ENCODE results near the gene LDLRAD4.

Gene LDLRAD4

DNA sequence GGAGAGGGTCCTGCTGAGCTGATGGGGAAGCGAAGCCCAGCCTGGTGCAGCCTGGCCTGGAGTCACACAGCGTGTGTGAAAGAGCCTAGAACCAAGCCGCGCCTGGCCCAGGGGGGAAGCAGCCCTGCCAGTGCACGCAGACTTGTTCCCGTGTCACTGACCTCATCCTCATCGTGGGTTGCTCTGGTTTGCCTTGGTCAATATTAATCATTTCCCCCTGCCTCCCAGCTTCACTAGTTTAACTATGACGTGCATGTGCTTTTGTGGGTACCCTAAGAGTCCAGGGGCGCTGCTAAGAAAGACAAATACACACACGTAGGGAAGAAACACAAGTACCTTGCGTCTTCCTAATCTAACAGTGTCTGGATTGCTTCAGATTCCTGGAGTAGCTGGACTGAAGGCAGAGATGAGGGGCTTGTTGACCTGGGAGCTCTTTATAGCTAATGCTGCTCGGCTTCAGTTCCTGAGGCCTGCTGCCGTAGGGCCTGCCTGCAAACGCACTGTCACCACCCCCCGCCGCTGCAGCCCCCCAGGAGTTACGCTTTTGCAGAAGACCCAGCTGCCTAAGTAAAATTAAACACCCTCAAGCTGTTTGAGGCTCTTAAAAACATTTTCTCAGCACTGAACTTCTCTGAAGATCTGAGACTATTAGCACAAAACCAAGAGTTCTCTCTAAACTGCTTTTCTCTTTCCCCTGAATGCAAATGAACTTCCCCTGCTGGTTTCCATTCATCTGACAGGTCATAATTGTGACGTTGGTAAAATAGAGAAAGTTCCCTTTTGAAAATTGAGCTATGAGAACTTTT lies 348.6 kb downstream of the LDLRAD4 start:
- DNase-seq (ENCODE audit: low read depth, low spot score) = peak; percentile 65

DNA sequence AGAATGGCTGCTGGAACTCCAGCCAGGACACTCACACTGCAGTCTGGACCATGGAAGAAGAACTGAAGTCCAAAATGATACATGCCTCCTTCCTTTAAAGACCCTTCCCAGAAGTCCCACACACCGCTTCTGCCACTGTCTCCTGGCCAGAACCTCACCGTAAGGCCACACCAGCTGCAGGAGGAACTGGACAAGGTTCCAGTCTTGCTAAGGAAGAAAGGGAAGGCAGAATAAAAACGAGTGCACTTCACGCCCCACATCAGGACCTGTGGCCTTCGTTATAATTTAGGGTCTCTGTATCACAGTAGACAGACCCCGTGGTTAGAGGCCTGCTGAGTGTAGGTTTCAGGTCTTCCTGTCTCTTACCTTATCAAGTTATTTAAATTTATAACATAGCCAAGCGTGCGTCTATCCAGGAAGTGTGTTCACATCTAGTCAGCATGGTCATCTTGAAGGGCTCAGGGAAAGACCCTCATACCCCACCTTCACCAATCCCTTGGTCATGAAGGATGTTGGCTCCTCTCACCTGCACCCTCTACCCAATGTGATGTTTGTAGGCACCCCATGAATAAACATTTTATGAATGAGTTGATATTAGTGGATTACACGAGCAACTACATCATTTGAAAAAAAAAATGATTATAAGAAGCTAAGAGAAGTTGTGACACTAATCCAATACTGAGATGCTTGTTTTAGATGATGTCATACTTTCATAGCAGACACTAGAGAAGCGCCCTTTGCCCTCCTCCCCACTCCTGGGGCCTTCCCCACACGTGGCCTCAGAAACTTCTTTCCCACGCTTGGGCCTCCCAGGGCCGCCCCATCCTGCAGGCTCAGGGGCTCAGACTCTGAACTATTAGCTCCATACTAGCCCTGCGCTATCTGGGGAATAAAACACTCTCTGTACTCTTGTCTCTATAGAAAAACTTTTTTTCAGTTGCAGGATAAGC lies 350.2 kb downstream of the LDLRAD4 start:
- no peak for DNase-seq (ENCODE audit: low read depth, low spot score)

DNA sequence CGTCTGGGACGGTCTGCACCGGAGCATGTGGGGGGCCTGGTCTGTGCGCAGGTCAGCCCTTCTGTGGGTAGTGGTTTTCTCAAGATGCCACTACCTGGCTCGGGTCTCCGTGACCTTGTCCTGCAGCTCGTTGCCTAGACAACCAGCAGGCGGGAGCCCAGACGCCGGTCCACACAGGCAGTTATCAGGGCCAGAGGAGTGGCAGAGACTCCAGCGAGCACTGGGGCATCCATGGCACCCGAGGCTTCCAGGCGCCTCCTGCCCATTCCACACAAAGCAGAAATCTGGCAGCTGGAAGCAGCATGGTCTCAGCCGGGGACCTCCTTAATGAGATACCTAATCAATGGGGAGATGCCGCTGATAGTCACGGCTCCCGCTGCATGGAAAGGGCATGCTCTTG lies 351.7 kb downstream of the LDLRAD4 start:
- DNase-seq (ENCODE audit: low read depth, low spot score) = no peak

DNA sequence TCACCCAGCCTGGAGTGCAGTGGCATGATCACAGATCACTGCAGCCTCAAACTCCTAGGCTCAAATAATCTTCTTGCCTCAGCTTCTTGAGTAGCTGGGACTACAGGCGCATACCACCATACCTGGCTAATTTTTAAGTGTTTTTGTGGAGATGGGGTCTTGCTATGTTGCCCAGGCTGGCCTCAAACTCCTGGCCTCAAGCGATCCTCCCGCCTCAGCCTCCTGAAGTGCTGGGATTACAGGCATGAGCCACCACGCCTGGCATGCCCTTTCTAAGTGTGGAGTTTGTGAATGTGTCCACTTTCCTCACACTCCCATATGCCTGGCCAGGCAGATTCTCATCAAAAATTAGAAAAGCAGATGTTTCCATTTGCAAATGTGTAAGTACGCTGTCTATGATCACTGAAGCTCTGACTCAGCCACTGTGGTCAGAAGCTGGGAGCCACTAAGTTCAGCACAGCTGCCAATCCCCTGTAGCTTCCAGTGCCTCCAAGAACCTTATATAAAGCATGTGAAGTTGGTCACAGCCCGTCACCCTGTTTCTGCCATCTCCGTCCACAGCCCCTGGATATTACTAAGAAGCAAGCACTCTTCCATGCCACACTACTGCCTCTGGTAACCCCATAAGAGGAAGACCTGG lies 352.4 kb downstream of the LDLRAD4 start:
- DNase-seq (ENCODE audit: low read depth, low spot score) = no peak

DNA sequence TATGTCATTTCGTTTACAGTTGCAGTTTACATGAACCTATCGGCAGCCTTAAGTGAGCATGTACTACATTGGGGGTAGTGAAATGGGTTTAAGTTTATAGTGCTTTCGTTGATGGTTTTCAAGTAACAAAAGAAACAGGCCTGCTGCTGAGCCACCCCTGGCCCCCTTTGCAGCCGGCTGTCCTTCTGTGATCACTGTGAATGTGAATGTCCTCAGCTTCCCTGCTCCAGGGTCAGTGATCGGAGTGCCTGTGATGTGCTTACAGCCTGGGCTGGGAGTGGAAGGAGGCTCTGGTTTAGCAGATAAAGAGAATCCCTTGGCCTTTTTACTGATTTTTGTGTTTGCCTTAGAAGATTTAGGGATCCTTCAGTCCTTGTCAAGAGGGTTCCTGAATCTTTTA lies 353.6 kb downstream of the LDLRAD4 start:
- no peak for DNase-seq (ENCODE audit: low read depth, low spot score)

DNA sequence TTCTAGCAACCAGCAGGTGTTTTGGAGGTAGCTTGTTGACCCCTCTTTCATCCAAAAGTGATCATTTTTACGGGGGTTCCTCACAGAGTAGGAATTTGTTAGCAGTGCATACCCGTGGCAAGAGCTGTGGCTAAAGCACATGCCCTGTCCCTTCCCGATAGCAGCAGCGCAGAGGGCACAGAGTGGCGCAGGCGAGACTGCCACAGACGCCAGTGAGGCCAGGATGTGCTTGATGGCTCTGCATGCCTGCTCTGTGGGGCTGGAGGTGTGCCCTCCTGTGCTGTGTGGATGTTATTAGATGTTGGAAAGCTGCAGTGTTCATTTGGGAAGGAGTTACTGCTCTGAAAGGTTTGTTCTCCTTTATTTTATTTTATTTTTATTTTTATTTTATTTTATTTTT lies 354.2 kb downstream of the LDLRAD4 start:
- no peak for DNase-seq (ENCODE audit: low read depth, low spot score)

DNA sequence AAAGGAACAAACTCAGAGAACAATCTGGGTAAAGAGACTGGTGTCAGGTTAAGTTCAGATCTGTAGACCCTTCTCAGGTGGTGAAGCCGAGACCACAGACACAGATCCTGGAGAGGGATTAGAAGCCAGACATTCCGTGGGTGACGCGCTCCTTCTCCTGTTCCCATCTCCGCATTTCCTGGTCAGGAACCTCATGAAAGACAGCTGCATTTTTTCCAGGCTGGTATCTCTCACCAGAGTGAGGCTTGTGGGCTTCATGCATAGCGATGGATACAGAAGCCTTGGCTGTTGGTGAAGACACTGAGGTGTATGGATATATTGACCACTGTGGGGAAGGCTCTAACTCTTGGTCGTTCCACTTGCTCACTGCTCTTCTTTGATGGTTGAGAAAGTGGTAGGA lies 355.2 kb downstream of the LDLRAD4 start:
- DNase-seq (ENCODE audit: low read depth, low spot score) = no peak

DNA sequence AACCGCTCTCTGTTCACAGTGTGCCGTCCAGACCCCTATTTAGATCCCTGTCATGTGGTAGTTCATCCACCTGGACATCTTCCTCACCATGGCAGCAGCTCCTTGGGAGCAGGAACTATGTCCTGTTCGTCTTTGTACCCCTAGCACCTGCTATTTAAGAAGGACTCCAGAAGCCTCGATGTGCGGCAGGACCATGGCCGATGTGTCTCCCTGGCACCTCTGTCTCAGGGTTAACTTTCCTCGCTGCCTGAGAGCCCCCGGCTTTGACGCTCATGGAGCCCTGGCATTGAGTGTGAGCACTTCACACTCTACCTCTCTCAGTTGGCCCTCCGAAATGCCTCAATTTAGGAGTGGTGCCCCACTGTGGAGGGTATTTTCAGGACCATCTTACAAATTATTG lies 355.8 kb downstream of the LDLRAD4 start:
- DNase-seq (ENCODE audit: low read depth, low spot score) = no peak

DNA sequence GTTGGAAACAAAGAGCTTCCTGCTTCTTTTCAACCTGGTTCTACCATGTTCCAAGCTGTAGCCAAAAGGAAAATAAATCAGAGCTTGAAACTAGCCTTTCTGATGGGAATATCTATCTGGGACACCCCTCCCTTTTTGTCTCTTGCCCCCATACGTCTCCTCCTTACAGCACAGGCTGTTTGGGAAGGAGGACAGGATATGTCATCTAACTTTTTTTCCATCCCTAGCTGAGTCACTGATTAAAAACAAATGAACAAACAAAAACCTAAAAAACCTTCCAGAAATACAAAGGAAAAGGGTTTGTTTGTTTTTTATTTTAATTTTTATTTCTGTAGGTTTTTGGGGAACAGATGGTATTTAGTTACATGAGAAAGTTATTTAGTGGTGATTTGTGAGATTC lies 356.2 kb downstream of the LDLRAD4 start:
- DNase-seq (ENCODE audit: low read depth, low spot score) = no peak

DNA sequence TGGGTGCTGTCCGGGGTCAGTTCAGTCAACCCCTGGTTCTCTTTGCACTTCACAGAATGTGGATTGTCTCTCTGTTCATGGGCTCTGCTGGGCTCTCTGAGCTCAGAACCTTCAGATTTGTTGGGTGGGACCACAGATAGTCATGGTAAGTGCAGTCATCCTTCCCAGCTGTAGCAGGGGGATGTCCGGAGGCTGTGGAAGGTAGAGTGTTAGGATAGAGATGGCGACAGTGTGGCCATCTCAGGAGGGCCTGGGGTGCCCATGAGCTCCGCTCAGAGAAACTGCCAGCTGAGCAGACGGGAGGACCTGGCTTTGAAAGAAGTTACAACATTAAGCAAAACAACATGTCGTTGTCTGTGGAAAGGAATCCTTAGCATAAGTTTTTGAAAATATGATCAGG lies 358.0 kb downstream of the LDLRAD4 start:
- no peak for DNase-seq (ENCODE audit: low read depth, low spot score)

DNA sequence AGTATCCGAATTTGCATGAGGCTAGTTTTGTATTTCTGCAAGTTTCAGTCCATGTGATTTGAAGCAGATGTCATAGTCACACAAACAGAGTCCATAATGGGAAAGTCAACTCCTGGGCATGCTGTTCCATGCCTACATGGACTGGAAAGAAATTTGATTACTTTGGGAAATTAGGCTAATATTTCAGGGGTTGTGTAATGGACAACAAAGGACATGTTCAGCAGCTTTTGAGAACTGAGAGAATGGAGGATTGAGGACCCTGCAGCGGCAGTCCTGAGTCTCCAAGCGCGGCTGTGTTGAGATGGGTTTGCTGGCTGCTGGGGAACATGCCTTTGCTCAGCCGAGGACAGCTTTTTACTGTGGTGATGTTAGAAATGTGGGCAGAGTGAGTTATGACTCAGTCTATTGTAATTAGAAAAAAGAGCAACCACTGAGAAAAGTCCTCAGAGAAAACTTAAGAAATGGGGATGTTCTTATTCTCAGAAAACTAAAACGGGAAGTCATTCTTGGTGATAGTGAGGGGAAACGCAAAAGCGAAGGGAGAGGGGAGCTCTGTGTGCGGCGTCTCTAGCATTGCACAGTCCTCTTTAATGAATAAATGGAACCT lies 358.6 kb downstream of the LDLRAD4 start:
- no peak for DNase-seq (ENCODE audit: low read depth, low spot score)

DNA sequence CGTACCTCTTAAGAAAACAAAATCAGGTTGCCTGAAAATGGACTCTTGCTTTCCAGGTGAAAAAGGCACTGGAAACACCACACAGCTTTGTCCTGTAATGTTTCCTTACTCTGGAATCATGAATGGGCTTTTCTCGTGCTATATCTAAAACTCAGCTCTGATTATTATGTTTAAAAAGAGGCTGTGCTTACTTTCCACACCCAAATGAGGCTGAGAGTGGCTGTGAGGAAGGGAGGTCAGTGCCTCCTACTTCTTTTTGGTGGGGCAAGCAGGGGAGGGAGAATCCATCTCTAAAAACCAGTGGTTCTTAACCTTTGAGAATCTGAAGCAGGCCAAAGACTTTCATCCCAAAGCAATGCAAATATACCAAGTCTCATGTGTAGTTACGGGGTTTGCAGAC lies 359.2 kb downstream of the LDLRAD4 start:
- DNase-seq (ENCODE audit: low read depth, low spot score) = no peak

DNA sequence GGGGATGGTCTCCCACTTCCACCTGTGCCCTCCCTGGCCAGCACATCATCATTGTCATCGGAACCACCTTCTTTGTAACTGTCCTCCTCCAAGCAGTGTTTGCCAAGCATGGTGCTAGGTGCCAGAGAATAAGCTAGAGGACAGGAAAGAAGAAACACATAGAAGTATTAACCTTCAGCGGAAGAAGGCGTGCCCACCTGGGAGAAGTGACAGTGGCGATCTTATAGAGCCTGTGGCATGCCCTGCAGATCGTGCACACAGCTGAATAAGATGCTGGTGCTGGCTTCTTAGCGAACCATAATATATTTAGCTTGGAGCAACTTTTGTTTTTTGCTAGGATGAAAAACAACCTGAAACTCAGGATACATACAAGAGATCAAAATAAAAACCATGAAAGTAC lies 359.8 kb downstream of the LDLRAD4 start:
- DNase-seq (ENCODE audit: low read depth, low spot score) = no peak

DNA sequence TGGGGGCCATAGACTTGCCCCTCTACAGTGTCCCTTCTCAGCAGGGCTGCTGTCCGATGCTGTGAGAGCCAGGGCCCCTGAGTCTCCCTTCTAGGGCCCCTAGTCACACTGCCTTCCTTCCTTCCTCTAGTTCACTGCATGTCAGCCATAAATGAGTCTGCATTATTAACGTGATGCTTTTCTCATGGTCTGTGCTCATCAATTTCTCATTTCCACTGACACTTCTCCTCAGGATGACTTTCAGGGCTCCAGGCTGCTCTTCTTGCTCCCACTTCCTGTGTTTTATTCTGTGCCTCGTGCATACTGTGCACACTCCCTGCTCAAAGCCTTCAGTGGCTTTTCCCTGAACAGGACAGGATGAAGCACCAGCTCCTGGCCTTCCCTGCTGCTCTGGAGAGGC lies 361.3 kb downstream of the LDLRAD4 start:
- no peak for DNase-seq (ENCODE audit: low read depth, low spot score)

DNA sequence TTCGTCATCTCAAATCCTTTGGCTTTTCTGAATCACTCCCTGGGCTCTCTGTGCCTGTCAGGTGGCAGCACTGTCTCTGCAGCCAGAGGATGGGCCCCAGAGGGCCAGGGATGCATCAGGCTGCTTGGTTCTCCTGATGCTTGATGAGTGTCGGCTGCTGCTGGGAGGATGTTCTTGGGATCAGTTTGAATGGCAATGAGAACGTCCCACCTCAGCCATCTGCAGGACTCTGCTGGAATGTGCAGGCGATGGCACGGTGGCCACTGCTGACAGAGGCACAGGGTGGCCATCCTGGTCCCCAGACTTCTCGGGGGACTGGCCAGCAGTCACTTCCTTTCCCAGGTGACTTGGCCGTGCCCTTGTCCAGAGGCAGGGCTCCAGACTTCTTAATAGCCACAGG lies 361.8 kb downstream of the LDLRAD4 start:
- DNase-seq (ENCODE audit: low read depth, low spot score) = no peak

DNA sequence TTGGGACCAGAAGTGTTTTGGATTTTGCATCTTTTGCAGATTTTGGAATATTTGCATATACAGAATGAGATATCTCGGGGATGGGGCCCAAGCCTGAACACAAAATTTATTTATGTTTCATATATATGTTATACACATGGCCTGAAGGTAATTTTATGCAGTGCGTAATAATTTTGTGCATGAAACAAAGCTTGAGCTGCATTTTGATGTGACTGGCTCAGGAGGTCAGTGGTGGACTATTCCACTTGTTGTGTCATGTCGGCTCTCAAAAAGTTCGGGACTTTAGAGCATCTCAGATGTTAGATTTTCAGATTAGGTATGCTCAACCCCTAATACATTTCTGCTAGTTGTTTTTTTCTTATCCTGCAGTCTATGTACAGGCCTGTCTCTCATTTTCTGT lies 362.4 kb downstream of the LDLRAD4 start:
- no peak for DNase-seq (ENCODE audit: low read depth, low spot score)

DNA sequence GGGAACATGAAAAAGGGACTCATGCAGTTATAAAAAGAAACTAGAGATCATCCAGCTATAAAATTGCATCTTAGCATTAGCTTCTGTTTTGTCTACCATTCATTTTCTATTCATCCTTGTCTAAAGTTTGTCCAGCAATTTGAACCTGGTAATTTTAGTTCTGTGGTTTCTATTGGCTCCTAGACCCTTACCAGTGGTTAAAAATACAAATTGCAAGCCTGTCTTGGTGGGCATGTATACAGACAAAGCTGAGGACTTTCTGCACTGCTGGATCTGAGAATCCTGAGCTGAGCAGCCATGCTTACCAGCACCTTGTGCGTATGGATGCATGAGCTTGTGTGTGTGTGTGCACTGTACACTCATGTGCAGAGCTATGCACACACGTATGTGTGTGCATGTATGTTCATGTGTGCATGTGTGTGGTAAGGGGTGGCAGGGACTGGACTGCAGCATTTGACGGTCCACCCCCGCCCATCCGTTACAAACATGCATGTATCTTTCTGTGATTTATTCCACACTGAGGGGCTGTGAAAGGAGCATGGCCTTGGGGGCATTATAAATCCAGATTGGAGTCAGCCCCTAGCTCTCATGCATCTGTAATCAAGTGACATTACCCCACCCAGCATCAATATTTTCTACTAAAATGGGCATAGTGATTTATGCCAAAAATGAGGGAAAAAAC lies 363.1 kb downstream of the LDLRAD4 start:
- DNase-seq (ENCODE audit: low read depth, low spot score) = no peak

DNA sequence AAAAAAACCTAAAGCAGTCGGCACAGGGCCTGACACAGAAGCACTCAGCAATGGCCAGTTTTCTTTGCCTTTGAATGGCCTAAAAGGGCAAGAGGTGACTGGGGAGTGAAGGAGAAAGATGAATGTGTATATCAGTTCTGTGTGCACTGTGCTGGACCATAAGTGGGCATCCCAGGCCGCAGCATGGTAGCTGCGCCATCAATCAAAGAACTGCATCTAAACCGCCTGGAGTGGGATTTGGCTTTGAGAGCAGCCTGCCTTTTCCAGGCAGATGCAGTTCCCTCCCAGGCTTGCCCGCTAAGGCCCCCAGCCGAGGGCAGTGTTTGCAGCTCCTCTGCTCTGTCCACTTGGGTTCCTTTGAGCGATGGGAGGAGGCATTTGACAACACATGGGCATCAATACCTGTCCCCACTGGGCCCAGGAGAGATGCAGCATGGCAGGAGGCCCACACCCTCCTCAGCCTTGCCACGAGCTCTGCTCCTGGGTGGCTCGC lies 363.7 kb downstream of the LDLRAD4 start:
- DNase-seq (ENCODE audit: low read depth, low spot score) = no peak

DNA sequence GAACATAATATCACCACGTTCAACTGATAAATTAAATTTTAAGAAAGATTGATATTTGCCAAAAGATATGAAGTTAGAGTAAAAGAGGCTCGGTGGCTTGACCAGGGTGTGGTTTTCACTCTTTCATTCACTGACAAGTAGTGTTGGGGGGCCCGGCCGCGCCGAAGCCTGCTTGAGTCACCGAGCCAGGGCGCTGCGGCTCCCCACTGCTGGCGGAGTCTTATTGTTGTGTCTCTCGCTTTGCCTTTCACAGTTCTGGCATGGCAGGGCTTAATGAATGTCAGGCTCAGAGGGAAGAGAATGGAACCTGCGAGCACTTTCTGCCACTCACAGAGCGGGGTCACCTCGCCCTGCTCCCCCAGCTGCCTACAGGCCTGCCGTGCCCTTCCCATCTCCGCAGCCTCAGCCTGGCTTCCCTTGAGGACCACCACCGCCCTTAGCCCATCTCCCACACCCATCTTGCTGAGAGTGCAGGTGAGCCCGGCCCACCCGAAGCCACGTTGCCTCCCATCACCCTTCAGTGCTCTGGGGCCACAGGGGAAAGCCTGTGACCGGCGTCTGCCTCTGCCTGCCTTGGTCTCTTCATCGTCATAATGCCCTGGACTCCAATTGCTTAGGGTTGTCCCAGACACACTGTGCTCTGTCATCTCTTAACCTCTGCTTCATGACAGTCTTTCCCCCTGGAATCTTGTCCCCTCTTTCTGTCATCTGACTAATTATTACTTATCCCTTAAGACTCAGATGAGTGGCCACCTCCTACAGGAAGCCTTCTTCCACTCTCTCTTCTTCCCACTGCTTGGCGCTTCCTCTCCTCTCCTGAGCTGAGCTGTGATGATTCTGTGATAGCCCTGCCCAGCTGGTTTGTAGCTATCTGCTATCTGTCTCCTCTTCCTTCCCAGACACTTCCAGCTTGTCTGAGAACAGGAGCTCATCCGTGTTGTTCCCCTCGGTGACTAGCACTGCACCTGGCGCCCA lies 365.3 kb downstream of the LDLRAD4 start:
- DNase-seq (ENCODE audit: low read depth, low spot score) = no peak

DNA sequence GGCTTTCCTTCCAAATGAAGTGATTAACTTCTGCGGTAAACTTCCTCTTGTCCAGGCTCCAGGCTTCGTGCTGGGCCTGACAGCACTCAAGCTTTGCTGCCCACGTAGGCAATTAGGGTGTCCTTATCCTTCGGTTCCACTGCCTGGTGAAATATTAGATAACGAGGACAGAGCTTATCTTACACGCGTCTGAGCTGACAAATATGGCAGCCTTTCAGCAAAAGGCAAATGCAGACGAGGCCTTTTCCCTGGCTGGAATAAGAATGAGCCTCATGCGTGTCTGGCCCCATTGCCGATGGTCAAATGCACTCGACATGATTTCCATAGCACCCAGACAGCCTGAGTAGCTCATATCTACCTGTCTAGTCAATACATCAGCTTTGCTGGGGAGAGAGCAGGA lies 366.3 kb downstream of the LDLRAD4 start:
- no peak for DNase-seq (ENCODE audit: low read depth, low spot score)
